OCI-LY1 (cell line): Measurements from ENCODE around the gene HEATR1.

ENCODE experiments used
- H2AFZ ChIP-seq: fragments of 200-600 bp; sonication (generic), shearing (Covaris generic); 2 replicates; pipeline ENCODE4 v1.6.0; 2014; ENCODE audit warnings: antibody characterized with exemption, mild to moderate bottlenecking, low read length
- H3F3A ChIP-seq: fragments of 200-600 bp; sonication (generic), shearing (Covaris generic); 2 replicates; pipeline ENCODE4 v1.6.0; 2014; ENCODE audit warnings: mild to moderate bottlenecking, antibody characterized with exemption, low read length, moderate library complexity; ENCODE audit not compliant: insufficient read depth
- H3K27ac ChIP-seq: fragments of 200-600 bp; sonication (generic); 2 replicates; pipeline ENCODE4 v1.5.1; 2014; ENCODE audit warnings: low read length, mixed run types, mild to moderate bottlenecking, low read depth; ENCODE audit not compliant: poor library complexity, severe bottlenecking
- H3K27me3 ChIP-seq: fragments of 200-600 bp; sonication (generic); 2 replicates; pipeline ENCODE4 v1.6.0; 2014; ENCODE audit warnings: antibody characterized with exemption, mild to moderate bottlenecking, low read length, moderate library complexity; ENCODE audit not compliant: insufficient read depth
- H3K36me3 ChIP-seq: fragments of 200-600 bp; sonication (generic); 2 replicates; pipeline ENCODE4 v1.6.1; 2014; ENCODE audit warnings: mild to moderate bottlenecking, antibody characterized with exemption, low read length, moderate library complexity, mixed read lengths; ENCODE audit not compliant: insufficient read depth
- H3K4me1 ChIP-seq: fragments of 200-600 bp; sonication (generic); 2 replicates; pipeline ENCODE4 v1.5.1; 2014; ENCODE audit warnings: mild to moderate bottlenecking, low read length, moderate library complexity; ENCODE audit not compliant: insufficient read depth, severe bottlenecking
- H3K4me2 ChIP-seq: fragments of 200-600 bp; sonication (generic), shearing (Covaris generic); 2 replicates; pipeline ENCODE4 v1.6.1; 2014; ENCODE audit warnings: low read length
- H3K4me3 ChIP-seq: fragments of 200-600 bp; sonication (generic); 2 replicates; pipeline ENCODE4 v1.5.1; 2014; ENCODE audit warnings: low read length, low read depth, mild to moderate bottlenecking, mixed read lengths; ENCODE audit not compliant: poor library complexity, severe bottlenecking
- H3K79me2 ChIP-seq: fragments of 200-600 bp; shearing (Covaris generic); 2 replicates; pipeline ENCODE4 v1.6.1; 2016; ENCODE audit warnings: mixed run types, low read length, mixed read lengths; ENCODE audit not compliant: insufficient read depth
- H3K9ac ChIP-seq: fragments of 200-600 bp; sonication (generic), shearing (Covaris generic); 2 replicates; pipeline ENCODE4 v1.6.1; 2014; ENCODE audit warnings: mild to moderate bottlenecking, low read length, mixed read lengths
- H3K9me2 ChIP-seq: fragments of 200-600 bp; sonication (generic), shearing (Covaris generic); 2 replicates; pipeline ENCODE4 v1.6.1; 2014; ENCODE audit warnings: low read depth, mild to moderate bottlenecking, low read length, mixed read lengths
- H3K9me3 ChIP-seq: fragments of 200-600 bp; shearing (Covaris generic); 2 replicates; pipeline ENCODE4 v1.6.1; 2014; ENCODE audit warnings: low read length, mixed read lengths
- H4K20me1 ChIP-seq: fragments of 200-600 bp; sonication (generic), shearing (Covaris generic); 2 replicates; pipeline ENCODE4 v1.6.0; 2016; ENCODE audit warnings: mild to moderate bottlenecking, low read length; ENCODE audit not compliant: insufficient read depth
- CTCF ChIP-seq: fragments of 200-600 bp; sonication (generic), shearing (Covaris generic); IDR thresholded peaks from 2 replicates; pipeline ENCODE4 v1.5.1; 2017; ENCODE audit warnings: mild to moderate bottlenecking, antibody characterized with exemption, low read length, moderate library complexity, mixed read lengths
- EZH2 ChIP-seq: fragments of 200-600 bp; sonication (generic), shearing (Covaris generic); IDR thresholded peaks from 2 replicates; pipeline ENCODE4 v1.8.0; 2017; ENCODE audit warnings: borderline replicate concordance, mixed run types, mild to moderate bottlenecking, antibody characterized with exemption, low read length, moderate library complexity, mixed read lengths

HEATR1 gene

GRCh38 chr1:236550961-236551851 is 53.1 kb downstream of the HEATR1 start:
- Histone ChIP-seq H2AFZ (no peak overlapping the region), H3K4me1 (no peaks in the 10 kb centered on the region)

GRCh38 chr1:236548452-236548851 is 55.9 kb downstream of the HEATR1 start:
- Histone ChIP-seq H3K9ac (no peak overlapping the region), H3K9me3 (no peaks in the 10 kb centered on the region), H3K27me3 (no peaks in the 10 kb centered on the region), H3K79me2 (no peaks in the 10 kb centered on the region), H3F3A (no peaks in the 10 kb centered on the region), H3K4me1 (no peaks in the 10 kb centered on the region), H3K4me2 (no peak overlapping the region), H3K9me2 (no peaks in the 10 kb centered on the region), H4K20me1 (no peaks in the 10 kb centered on the region), H3K36me3 (peaks cover 80% of the 10 kb centered on the region), H3K27ac (no peak overlapping the region), H3K4me3 (no peak overlapping the region), H2AFZ (no peak overlapping the region)
- TF ChIP-seq CTCF: no peak
- no peak for TF ChIP-seq EZH2

More at GRCh38 chr1:236550961-236551851, 53.1 kb downstream of the HEATR1 start:
- Histone ChIP-seq H4K20me1 (no peaks in the 10 kb centered on the region), H3K4me2 (no peak overlapping the region), H3K79me2 (no peaks in the 10 kb centered on the region), H3K27ac (no peak overlapping the region), H3K9me3 (no peaks in the 10 kb centered on the region), H3K27me3 (no peaks in the 10 kb centered on the region), H3K4me3 (no peak overlapping the region), H3K9me2 (no peaks in the 10 kb centered on the region), H3K36me3 (peaks cover 96% of the 10 kb centered on the region), H3K9ac (no peak overlapping the region), H3F3A (no peaks in the 10 kb centered on the region)
- TF ChIP-seq CTCF (no peak), EZH2 (no peak)

- Histone ChIP-seq H4K20me1 (no peaks in the 10 kb centered on the region), H3K36me3 (peaks cover 54% of the 10 kb centered on the region), H3K4me3 (no peak overlapping the region), H3K27me3 (no peaks in the 10 kb centered on the region), H3K4me2 (no peak overlapping the region), H3K4me1 (no peaks in the 10 kb centered on the region), H3K27ac (no peak overlapping the region), H3K9me2 (no peaks in the 10 kb centered on the region), H2AFZ (no peak overlapping the region), H3K79me2 (no peaks in the 10 kb centered on the region), H3F3A (no peaks in the 10 kb centered on the region), H3K9ac (no peak overlapping the region), H3K9me3 (no peaks in the 10 kb centered on the region)
- TF ChIP-seq EZH2 (no peak), CTCF (no peak)
Observed at GRCh38 chr1:236545621-236546169, 58.6 kb downstream of the HEATR1 start.
